Measurements from ENCODE around the gene ZC3H13.

DNA sequence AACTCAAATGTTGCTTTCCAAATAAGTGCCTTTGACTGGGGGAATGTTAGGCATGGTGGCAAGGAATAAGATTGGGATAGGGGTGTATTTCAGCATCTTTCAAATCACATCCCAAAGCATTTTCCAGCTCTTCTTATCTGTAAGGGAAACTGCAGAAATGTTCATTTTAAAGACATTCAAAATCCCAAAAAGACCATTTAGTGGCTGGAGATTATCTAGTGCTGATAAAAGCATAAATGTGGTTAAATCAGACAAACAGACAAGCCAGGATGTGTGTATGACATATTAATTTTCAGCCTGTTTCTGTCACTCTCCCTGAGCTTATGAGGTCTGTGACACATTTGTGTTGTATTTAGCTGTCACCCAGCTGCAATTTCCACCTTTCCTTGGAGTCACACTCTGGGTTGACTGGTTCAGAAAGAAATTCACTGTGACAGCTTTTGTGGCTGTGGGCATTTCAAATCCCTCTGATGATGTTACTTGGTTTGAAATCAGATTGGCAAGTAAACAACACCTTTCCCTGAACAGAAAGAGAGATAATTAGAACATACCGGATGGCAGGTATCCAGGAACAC lies 131.3 kb downstream of the ZC3H13 start:
- TF ChIP-seq, protein P1, sequence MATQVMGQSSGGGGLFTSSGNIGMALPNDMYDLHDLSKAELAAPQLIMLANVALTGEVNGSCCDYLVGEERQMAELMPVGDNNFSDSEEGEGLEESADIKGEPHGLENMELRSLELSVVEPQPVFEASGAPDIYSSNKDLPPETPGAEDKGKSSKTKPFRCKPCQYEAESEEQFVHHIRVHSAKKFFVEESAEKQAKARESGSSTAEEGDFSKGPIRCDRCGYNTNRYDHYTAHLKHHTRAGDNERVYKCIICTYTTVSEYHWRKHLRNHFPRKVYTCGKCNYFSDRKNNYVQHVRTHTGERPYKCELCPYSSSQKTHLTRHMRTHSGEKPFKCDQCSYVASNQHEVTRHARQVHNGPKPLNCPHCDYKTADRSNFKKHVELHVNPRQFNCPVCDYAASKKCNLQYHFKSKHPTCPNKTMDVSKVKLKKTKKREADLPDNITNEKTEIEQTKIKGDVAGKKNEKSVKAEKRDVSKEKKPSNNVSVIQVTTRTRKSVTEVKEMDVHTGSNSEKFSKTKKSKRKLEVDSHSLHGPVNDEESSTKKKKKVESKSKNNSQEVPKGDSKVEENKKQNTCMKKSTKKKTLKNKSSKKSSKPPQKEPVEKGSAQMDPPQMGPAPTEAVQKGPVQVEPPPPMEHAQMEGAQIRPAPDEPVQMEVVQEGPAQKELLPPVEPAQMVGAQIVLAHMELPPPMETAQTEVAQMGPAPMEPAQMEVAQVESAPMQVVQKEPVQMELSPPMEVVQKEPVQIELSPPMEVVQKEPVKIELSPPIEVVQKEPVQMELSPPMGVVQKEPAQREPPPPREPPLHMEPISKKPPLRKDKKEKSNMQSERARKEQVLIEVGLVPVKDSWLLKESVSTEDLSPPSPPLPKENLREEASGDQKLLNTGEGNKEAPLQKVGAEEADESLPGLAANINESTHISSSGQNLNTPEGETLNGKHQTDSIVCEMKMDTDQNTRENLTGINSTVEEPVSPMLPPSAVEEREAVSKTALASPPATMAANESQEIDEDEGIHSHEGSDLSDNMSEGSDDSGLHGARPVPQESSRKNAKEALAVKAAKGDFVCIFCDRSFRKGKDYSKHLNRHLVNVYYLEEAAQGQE (IDR thresholded peaks at IDR 0.05; ENCODE audit: low read depth), result no peak
- TF ChIP-seq CEBPB (IDR thresholded peaks at IDR 0.05) (no peak), YY1 (IDR thresholded peaks at IDR 0.05; ENCODE audit: low read depth) (no peak), ZBTB7A (IDR thresholded peaks at IDR 0.05; ENCODE audit: low read depth) (no peak), NFIC (IDR thresholded peaks at IDR 0.05) (no peak), TAF1 (IDR thresholded peaks at IDR 0.05; ENCODE audit: low read depth) (no peak), CREB1 (IDR thresholded peaks at IDR 0.05; ENCODE audit: low read depth) (no peak), EP300 (IDR thresholded peaks at IDR 0.05; ENCODE audit: borderline replicate concordance) (no peak)
- TF ChIP-seq, protein P2, sequence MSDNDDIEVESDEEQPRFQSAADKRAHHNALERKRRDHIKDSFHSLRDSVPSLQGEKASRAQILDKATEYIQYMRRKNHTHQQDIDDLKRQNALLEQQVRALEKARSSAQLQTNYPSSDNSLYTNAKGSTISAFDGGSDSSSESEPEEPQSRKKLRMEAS (IDR thresholded peaks at IDR 0.05), result no peak

Data from Ishikawa (cell line).